Smooth muscle cell (in vitro differentiated cells): ENCODE measurements around the gene MSANTD1. TPM values are rescaled to one million over a fixed set of nuclear protein-coding genes. Genes with fewer than 3 reads are reported as not detected.

Experiments
- DNase-seq: peaks from one replicate; lab custom pipeline; 2025; ENCODE audit not compliant: unreplicated experiment; lab: John Stamatoyannopoulos, UW
- H2AFZ ChIP-seq: fragments of 200-600 bp; sonication (generic); 2 replicates; pipeline ENCODE4 v1.6.0; 2016; ENCODE audit warnings: antibody characterized with exemption, low read depth, mild to moderate bottlenecking
- H3F3A ChIP-seq: fragments of 200-600 bp; sonication (generic); 2 replicates; pipeline ENCODE4 v1.6.0; 2017; ENCODE audit warnings: antibody characterized with exemption, low read depth
- H3K27ac ChIP-seq: fragments of 200-600 bp; sonication (generic); 2 replicates; pipeline ENCODE4 v1.5.1; 2016; ENCODE audit warnings: low read depth, mild to moderate bottlenecking
- H3K27me3 ChIP-seq: fragments of 200-600 bp; sonication (generic); 2 replicates; pipeline ENCODE4 v1.6.1; 2016; ENCODE audit warnings: low read depth, mild to moderate bottlenecking
- H3K36me3 ChIP-seq: fragments of 200-600 bp; sonication (generic); 2 replicates; pipeline ENCODE4 v1.5.1; 2016; ENCODE audit warnings: low read depth
- H3K4me1 ChIP-seq: fragments of 200-600 bp; sonication (generic); 2 replicates; pipeline ENCODE4 v1.5.1; 2016; ENCODE audit warnings: low read depth
- H3K4me2 ChIP-seq: fragments of 200-600 bp; sonication (generic); 2 replicates; pipeline ENCODE4 v1.6.0; 2016; ENCODE audit warnings: mild to moderate bottlenecking
- H3K4me3 ChIP-seq: fragments of 200-600 bp; sonication (generic); 2 replicates; pipeline ENCODE4 v1.5.1; 2016; ENCODE audit warnings: mild to moderate bottlenecking
- H3K79me2 ChIP-seq: fragments of 200-600 bp; sonication (generic); 2 replicates; pipeline ENCODE4 v1.6.0; 2016; ENCODE audit warnings: low read depth, mild to moderate bottlenecking
- H3K9ac ChIP-seq: fragments of 200-600 bp; sonication (generic); 2 replicates; pipeline ENCODE4 v1.6.0; 2016; ENCODE audit warnings: low read depth
- H3K9me3 ChIP-seq: fragments of 200-600 bp; sonication (generic); replicated peaks from 2 replicates; pipeline ENCODE4 v1.5.1; 2016; ENCODE audit warnings: low read depth
- H4K20me1 ChIP-seq: fragments of 200-600 bp; sonication (generic); 2 replicates; pipeline ENCODE4 v1.6.0; 2016; ENCODE audit warnings: low read depth
- WGBS: methylation state at CpG from one replicate; pipeline ENCODE4 v1.1.7; 2016; ENCODE audit warnings: low lambda C conversion rate; 5-methylcytosine and 5-hydroxymethylcytosine counted together
- polyA plus RNA-seq: library from polyadenylated mRNA; unstranded; fragments of >200 nt; fragmentation: Nextera tagmentation; extraction: Ambion mirVana; gene quantifications from 2 replicates; pipeline ENCODE4 v1.2.1, GENCODE V29; 2016
- total RNA-seq: library from RNA; depleted of rRNA; stranded (reverse); fragments of >200 nt; gene quantifications from 2 replicates; pipeline ENCODE4 v1.2.3, GENCODE V29; 2014
- TF ChIP-seq, protein P1 (sequence below): fragments of 200-600 bp; sonication (generic); IDR thresholded peaks from 2 replicates; pipeline ENCODE4 v1.5.1; 2017; ENCODE audit warnings: borderline replicate concordance, mild to moderate bottlenecking, antibody characterized with exemption; ENCODE audit not compliant: insufficient read depth, poor library complexity, severe bottlenecking

Gene MSANTD1
- total and polyA plus RNA-seq, 2 experiments from 2014 or later: 0.30 to 1.4 TPM

DNA sequence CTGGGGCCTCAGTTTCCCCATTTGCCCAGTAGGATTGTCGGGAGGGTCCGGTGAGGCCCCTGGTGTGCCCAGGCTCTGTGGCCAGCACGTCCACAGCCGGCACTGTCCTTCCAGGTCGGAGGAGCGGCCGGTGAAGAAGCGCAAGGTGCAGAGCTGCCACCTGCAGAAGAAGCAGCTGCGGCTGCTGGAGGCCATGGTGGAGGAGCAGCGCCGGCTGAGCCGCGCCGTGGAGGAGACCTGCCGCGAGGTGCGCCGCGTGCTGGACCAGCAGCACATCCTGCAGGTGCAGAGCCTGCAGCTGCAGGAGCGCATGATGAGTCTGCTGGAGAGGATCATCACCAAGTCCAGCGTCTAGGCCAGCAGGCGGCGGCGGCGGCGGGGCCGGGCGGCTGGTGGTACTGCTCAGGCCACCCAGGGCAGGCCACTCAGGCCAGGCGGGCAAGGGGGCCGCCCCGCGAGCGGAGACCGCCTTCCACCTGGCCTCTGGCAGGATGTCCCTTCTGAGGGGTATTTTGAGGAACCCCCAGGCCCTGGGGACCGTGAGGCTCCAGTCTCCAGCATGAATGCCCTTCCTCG, 6.7 kb downstream of the MSANTD1 start:
- TF ChIP-seq, protein P1, sequence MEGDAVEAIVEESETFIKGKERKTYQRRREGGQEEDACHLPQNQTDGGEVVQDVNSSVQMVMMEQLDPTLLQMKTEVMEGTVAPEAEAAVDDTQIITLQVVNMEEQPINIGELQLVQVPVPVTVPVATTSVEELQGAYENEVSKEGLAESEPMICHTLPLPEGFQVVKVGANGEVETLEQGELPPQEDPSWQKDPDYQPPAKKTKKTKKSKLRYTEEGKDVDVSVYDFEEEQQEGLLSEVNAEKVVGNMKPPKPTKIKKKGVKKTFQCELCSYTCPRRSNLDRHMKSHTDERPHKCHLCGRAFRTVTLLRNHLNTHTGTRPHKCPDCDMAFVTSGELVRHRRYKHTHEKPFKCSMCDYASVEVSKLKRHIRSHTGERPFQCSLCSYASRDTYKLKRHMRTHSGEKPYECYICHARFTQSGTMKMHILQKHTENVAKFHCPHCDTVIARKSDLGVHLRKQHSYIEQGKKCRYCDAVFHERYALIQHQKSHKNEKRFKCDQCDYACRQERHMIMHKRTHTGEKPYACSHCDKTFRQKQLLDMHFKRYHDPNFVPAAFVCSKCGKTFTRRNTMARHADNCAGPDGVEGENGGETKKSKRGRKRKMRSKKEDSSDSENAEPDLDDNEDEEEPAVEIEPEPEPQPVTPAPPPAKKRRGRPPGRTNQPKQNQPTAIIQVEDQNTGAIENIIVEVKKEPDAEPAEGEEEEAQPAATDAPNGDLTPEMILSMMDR: no peak
- Histone ChIP-seq H3K9ac (no peak overlapping the region), H3K27me3 (no peaks in the 10 kb centered on the region), H2AFZ (no peak overlapping the region), H3K27ac (no peak overlapping the region), H3K4me2 (no peak overlapping the region), H3K4me3 (no peak overlapping the region), H4K20me1 (no peaks in the 10 kb centered on the region), H3F3A (no peaks in the 10 kb centered on the region), H3K36me3 (no peaks in the 10 kb centered on the region), H3K4me1 (no peaks in the 10 kb centered on the region), H3K79me2 (no peaks in the 10 kb centered on the region), H3K9me3 (no peaks in the 10 kb centered on the region)
- WGBS: 98% methylated on average over 24 of the region's 36 CpGs
- DNase-seq: no peak

DNA sequence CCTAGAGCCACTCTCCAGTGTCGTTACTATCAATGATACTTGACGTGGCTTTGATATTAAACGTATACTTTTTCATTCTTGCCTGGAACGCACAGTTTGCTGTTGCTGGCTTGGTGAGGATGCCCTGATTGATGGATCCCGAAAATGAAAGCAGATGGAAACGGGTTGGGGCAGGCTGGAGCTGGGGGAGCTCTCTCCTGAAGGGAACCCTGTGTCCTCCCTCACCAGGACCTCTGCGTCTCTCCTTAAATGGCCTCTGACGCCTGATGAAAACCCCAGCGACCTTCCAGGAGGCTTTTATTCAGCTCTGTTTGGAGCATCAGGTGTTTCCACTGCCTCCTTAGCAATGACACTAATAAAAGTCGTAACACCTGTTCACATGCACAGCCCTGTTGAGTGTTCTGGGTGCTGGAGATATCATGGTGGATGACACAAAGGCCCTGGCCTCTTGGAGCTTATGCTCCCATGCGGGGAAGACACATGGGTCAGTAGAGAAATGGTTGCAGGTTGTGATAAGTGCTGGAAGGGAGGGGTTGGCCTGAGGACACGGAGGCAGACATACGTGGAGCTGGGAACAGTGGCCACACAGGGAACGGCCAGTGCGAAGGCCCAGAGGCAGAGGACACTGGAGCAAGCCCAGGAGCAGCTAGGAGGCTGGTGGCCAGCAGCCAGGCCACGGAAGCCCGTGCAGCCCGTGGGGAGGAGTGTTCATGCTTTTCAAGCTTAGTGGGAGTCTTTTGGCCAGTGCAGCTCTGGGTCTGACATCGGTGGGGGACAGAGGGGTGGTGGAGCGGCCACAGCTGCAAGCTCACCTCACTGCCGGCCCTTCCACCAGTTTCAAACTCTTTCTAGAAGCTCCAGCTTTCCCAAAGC, 7.5 kb downstream of the MSANTD1 start:
- no peak for DNase-seq
- H3K4me2 ChIP-seq: no peak overlapping the region
- TF ChIP-seq, protein P1: no peak
- WGBS: 93% methylated on average over 21 of the region's 21 CpGs
- no peaks in the 10 kb centered on the region for H4K20me1 ChIP-seq
- H3F3A ChIP-seq: no peaks in the 10 kb centered on the region
- H3K36me3 ChIP-seq: no peaks in the 10 kb centered on the region
- no peaks in the 10 kb centered on the region for H3K79me2 ChIP-seq
- H3K4me1 ChIP-seq: no peaks in the 10 kb centered on the region
- no peak overlapping the region for H3K4me3 ChIP-seq
- H2AFZ ChIP-seq: no peak overlapping the region
- H3K27ac ChIP-seq: no peak overlapping the region
- no peaks in the 10 kb centered on the region for H3K9me3 ChIP-seq
- H3K9ac ChIP-seq: no peak overlapping the region
- H3K27me3 ChIP-seq: no peaks in the 10 kb centered on the region

DNA sequence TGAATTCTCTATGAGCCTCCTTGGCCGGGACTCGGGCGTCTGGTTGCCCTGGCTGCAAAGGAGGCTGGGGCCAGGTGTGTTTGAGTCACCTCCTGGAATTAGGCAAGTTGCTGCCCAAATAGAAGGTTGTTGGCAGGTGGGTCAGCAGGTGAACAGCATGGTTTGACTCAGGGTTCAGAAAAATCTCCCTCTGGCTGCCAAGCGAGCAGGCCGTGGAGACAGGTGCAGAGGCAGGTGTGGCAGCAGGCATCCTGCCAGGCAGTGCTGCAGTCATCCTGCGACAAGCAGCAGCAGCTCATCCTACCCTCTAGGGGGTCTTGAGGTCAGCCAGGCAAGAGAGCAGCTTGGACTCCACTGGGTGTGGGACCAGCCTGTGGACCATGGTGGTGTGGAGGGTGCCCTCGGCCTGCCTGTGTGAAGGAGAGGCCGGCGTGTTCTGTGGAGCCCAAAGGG, 8.2 kb downstream of the MSANTD1 start:
- Histone ChIP-seq H3K4me1 (no peaks in the 10 kb centered on the region), H3K36me3 (no peaks in the 10 kb centered on the region), H3K4me3 (no peak overlapping the region), H3K9ac (no peak overlapping the region), H3K9me3 (no peaks in the 10 kb centered on the region), H3K4me2 (no peak overlapping the region), H3K79me2 (no peaks in the 10 kb centered on the region), H3K27me3 (no peaks in the 10 kb centered on the region), H4K20me1 (no peaks in the 10 kb centered on the region), H3K27ac (no peak overlapping the region), H2AFZ (no peak overlapping the region), H3F3A (no peaks in the 10 kb centered on the region)
- TF ChIP-seq, protein P1: no peak
- no peak for DNase-seq
- WGBS: 94% methylated on average over 9 of the region's 9 CpGs
